ENCODE results near the gene FBLN2.

FBLN2 gene

GRCh38 chr3:13569201-13569600 is 20.3 kb downstream of the FBLN2 start:
- no peak for DNase-seq

DNA sequence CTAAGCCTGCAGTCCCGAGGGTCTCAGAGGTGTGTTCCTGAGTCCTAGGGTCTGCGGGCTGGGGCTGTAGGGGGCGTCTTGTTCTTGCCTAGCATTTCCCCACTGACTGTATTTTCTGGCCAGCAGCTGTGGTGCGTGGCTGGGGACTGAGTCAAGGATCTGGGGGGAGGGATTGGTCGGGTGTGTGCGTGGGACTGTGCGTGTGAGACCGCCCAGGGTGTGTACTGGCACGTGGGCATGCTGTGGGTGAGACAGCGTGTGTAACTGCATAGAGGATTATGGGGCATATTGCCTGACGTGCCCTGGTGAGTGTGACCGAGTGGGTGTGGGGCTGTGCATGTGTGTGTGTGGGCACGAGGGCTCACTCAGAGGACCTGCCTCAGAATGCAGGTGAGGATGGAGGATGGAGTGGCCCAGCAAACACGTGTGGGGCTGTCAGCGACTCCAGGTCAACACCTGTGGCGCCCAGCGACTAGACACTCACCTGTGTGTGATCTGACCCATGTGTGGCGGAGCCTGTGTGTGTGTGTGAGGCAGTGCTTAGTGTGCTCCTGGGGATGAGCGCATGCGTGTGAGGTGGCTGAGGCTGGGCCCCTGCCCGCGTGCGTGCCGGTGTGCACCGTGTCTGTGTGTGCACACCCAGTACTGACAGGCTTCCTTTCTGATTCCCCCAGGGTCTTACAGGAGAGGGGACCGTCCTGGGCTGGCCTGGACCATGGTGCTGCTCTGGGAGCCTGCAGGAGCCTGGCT is 20.9 kb downstream of the FBLN2 start:
- DNase-seq: no peak

GRCh38 chr3:13570391-13571194 is 21.7 kb downstream of the FBLN2 start:
- DNase-seq: no peak

- DNase-seq: no peak
Measured at GRCh38 chr3:13571264-13571663, 22.3 kb downstream of the FBLN2 start.

DNA sequence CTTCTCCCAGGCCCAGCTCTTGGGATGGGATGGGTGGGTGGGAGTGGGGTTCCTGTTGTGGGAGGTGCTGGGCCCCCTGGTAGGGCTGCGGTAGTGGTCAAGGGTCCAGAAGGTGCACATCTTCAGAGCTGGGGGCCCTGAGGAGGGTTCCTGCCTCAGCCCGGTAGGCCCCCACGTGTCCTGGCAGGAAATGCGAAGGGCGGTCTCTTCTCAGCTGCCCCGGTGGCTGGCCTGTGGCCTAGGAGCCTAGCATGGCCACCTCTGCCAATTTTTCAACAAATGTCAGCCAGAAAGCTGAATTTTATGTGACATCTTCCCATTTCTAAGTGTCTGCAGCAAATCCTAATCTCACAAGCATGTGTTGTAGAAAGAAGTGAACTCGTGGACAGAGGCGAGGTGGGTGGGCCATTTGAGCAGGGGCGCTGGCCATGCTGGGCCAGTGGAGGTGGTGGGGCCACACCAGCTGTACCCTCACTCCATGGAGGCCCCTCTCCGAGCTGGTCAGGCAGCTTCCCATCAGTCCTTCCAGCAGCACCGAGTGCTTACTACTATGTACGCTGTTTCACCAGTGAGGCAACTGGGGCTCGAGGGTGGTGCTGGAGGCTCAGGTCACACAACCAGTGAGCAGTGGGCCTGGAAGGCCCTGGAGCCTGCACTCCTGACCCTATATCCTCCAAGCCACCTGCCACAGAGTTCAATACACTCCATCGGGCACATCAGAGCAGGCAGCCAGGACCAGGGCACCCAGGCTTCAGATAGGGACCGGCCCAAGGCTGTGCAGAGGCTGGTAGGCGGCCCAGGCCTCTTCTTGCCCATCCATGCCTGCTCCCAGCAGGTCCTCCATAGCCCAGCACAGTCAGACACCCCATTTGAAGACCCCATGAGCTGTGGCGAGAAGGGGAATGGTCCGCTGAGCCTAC is 23.2 kb downstream of the FBLN2 start:
- no peak for DNase-seq

- DNase-seq: no peak
Measured at GRCh38 chr3:13572926-13573623, 24.1 kb downstream of the FBLN2 start.

GRCh38 chr3:13574083-13574797 is 25.3 kb downstream of the FBLN2 start:
- DNase-seq: no peak

DNA sequence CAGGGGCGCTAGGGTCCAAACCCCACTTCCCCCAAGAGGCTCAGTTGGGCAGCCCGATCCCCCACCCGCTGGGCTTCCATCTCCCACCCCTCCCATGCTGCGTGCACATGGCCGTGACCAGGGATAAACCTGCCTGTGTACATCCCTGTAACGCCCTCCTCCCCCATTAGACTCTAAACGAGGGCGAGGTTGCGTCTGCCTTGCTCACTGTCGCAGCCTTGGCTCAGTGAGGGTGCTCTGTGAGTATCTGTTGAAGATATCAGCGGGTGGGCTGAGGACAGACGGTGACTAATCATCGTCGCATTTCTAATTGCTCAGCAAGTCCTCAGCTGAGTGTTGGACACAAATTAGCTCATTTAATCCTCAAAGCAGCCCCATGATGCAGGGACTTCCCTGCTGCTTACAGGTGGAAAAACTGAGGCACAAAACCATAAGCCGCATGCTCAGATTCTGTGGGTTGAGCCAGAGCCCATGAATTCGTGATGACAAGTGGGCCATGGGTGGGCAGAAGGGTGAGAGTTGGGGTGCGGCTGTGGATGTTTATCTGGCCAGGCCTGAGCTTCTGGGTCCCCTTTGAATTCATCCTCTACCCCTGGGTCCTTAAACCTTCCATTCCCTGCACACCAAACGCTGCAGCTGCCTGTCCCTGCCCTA is 26.0 kb downstream of the FBLN2 start:
- DNase-seq: no peak

GRCh38 chr3:13575459-13576061 is 26.6 kb downstream of the FBLN2 start:
- DNase-seq: no peak

GRCh38 chr3:13577181-13578121 is 28.5 kb downstream of the FBLN2 start:
- DNase-seq: no peak

GRCh38 chr3:13578251-13578650 is 29.3 kb downstream of the FBLN2 start:
- no peak for DNase-seq

GRCh38 chr3:13579063-13579462 is 30.1 kb downstream of the FBLN2 start:
- DNase-seq: no peak

DNA sequence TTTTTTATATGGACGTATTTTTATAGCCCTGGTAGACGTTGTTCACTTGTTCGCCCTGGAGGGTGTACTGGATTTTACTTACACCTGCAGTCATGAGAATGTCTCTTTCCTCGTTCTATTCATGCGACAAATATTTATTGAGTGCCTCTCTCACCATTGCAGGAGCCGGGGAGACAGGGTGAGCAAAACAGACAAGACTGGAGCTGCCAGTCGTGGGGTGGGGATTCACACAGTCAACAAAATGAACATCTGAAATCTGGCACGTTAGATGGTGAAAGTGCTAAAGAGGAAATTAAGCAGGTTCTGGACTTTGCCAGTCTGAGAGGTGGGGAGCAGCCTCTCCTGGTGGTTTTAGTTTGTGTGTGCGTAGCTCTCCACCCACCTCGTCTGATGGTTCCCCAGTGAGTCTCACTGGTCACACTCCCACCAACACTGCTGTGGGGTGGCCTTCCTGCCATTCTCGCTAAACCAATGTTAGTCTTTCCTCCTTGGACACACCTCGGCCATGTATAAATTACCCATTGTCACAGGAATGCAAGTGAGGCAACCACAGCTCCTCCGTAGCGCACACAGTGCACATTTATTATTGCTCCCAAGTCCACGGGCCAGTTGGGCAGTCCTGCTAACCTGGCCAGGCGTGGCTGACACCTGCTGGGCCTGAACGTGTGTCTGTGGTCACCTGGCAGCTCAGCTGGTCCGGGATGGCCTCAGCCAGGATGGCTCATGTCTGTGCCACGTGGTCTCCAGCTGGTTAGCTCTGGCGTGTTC is 31.5 kb downstream of the FBLN2 start:
- DNase-seq: no peak

DNA sequence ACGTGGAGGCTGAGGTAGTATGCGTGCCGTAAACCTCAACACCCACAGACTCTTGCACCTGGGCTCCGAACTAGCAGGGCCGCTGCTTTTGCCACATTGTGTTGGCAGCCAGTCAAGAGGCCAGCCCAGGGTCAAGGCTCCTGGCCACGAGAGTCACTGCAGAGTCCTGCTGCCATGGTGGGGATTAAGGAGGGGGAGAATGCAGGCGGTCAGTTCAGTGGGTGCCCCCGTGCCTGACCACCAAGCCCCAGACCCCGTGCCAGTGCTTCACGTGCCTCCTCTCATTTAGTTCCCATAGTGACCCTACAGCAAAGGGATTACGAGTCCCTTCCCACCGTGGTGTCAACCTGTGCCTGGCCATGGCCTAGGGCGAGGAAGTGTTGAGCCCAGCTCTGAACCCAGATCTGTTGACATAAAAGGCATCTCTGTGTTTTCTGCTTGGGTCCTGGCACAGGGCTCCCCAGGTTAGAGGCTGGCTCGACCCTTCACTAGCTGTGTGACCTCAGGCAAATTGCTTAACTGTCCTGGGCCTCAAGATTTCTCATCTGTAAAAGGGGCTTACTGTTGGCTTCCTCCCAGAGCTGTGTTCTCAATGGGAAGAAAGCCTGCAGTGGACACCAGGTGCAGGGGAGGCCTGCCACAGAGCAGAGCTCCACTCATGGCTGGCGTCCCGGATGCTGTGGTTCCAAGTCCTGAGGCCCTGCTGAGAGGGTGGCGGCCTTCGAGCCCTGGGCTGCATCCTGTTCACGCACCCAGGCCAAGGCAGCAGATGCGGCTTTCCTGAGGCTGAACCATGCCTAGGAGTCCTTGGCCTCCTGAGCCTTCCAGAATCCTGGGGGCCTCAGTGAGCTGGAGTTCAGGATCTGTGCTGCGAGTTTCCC is 32.8 kb downstream of the FBLN2 start:
- no peak for DNase-seq

DNA sequence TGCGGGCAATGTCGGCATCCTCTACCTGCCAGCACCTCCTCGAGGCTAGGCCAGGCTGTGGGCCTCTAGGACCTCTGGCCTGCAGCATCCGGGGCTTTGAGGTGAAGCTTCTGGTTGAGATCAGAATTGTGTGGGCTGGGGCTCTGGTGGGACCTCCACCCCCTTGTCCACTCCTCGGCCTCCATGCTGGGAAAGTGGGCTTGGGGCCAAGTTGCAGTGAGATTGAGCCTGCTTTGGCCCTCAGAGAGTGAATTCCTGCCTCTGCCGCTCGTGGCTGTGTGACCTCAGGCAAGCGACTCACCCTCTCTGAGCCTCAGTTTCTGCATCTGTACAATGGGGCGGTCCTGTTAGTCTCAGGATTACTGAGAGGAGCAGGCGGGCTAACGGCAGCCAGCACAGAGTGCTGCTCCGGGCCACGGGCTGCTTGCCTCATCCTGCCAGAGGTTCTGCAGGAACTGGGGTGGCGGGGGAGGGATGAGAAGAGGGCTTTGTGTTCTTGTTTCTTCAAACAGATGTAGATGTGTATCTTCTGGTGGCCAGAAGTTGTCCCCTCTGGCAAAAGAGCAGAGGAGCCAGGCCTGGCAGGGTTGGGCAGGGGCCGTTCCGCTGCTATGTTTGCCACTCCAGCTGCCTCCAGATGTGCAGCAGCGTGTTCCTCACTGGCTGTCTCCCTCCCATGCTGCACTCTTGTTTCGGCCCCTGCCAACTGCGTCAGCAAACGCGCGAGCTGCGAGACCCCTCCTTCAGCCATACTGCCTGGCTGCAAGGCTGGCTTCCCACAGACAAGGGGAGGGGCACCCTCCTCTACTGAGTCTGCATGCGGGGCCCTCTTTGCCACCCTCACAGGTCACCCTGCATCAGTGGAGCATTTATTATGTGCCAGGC is 33.7 kb downstream of the FBLN2 start:
- no peak for DNase-seq

DNA sequence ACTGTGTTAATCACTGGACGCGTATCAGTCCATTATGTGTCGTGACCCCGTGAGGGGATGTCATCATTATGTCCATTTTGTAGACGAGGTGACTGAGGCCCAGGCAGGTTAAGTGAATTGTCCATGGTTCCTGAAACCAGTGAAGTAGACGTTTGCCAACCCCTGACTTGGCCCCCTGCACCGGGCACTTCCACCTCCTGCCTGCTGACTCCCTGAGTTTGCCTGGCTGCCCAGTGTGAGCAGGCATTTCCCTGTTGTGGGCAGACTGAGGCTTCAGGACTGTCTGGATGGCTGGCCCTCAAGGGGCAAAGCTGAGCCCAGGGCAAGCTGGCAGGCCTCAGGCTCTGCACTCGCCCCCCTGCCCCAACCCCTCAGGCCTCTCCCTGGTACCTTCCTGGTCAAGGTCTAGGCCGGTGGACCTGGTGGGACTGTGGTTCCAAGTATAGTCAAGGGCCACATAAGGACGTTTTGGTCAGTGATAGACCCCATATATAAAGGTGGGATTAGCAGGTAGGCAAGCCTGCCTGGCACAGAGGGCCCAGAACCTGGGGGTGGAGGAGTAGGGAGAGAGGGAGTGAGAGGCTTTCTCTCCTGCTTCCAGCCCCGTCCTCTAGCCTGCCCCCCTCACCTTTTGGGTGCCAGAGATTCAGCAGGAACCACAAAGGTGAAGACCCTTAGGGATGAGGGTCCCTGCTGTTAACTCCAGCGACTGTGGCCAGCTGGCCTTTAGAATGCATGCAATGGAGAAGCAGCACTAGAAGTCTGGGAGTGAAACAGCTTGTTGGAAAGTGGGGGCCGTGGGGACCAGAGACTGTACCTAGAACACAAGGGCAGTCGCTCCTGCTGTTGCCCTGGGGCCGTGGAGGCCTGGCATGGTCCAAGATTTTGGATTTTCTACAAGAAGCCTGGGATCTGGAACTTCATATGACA is 34.6 kb downstream of the FBLN2 start:
- DNase-seq: no peak
